Measurements from ENCODE around the gene RPL23.
A peak's percentile ranks its signal among the peaks of the same experiment; 100 is the strongest.

DNA sequence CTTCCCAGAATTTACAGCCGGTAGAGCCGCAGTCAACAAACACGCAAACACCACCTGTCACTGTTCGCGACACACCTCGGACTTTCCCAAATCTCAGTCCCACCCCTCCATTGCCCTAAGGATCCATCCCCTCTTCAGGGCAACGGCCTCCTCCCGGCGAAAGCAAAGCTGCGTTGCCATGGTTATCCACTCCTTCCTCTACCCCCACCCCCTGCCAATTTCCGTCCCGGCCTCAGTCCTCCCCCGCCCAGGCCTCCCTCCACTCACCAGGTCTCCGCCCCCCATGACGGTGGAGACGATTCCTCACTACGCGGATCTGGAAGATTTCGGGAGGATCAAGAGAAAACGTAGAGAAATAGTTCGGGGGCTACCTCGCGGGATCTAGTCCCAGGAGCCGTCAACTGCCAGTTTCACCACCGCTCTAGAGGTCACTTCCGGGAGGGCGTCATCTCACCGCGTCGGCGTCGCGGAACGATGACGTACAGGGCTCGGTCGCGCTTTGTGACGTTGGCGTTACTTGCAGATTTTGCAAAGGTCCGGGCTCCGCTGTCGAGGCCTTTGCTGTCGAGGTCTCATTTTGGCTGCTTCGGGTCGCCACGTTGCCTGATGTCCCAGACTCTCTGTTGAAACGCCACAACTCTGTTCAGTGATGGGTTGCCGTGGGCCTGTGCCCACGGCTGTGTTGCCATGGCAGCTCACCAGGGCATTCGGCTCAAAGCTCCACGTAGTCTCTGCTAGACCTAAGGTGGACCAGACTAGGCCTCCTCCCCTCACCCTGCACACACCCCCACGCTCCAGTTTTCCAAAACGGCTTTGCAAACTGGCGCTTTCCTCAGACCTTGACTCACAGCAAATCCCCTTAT, 28.4 kb downstream of the RPL23 start, which contains the start of gene CWC25:
- peak; percentile 72 for TF ChIP-seq POLR2A (IDR thresholded peaks at IDR 0.05)
- TF ChIP-seq, protein P1, sequence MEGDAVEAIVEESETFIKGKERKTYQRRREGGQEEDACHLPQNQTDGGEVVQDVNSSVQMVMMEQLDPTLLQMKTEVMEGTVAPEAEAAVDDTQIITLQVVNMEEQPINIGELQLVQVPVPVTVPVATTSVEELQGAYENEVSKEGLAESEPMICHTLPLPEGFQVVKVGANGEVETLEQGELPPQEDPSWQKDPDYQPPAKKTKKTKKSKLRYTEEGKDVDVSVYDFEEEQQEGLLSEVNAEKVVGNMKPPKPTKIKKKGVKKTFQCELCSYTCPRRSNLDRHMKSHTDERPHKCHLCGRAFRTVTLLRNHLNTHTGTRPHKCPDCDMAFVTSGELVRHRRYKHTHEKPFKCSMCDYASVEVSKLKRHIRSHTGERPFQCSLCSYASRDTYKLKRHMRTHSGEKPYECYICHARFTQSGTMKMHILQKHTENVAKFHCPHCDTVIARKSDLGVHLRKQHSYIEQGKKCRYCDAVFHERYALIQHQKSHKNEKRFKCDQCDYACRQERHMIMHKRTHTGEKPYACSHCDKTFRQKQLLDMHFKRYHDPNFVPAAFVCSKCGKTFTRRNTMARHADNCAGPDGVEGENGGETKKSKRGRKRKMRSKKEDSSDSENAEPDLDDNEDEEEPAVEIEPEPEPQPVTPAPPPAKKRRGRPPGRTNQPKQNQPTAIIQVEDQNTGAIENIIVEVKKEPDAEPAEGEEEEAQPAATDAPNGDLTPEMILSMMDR (IDR thresholded peaks at IDR 0.05), result peak in 2 of 4 experiments; percentile 10 to 23
- peak; percentile 100 for TF ChIP-seq POLR2AphosphoS5 (IDR thresholded peaks at IDR 0.05)
